Dermis microvascular lymphatic vessel endothelial cell (primary cell): ENCODE results near the gene UPK3A. TPM values are rescaled to one million over a fixed set of nuclear protein-coding genes. Genes with fewer than 3 reads are reported as not detected.

Experiments used
- DNase-seq, 2 donors: peaks; one replicate each; pipeline versions ENCODE4 v3.0.0 to v3.0.0-alpha.2; 2010; ENCODE audit warnings: low read depth in 2 of 2
- total RNA-seq: library from RNA; depleted of rRNA; stranded (reverse); fragments of >200 nt; gene quantifications from 2 replicates; pipeline ENCODE4 v1.2.1, GENCODE V29; 2014

The UPK3A gene
- not detected in 2 replicates for total RNA-seq

DNA sequence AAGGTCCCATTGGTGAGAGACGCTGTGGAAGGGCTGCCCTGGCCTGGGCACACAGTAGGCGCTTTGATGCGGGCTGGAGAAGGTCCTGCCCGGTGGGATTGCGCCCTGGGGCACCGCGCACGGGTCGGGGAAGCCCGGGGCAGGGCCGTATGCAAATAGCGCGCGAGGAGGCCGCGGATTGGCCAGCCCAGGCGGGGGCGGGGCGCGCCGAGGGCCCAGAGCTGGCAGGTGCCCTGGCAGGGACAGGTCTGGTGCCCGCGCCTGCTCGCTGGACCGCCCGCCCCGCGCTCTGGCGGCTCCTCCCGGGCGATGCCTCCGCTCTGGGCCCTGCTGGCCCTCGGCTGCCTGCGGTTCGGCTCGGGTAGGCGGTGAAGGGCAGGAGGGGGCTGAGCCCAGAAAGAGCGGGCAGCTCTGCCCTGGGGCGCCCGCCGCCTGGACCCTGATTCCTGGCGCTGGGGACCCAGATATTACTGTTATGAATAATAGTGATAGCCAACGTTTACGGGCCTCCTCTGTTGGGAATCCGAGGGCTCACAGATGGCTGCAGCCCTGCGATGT is at the start of gene UPK3A:
TSS of gene UPK3A (plus strand) at position 245 of the 558 bp plus-strand sequence. CDS start at position 310, 65 bp downstream.
- peak in 1 of 2 donors; percentile 59 for DNase-seq

DNA sequence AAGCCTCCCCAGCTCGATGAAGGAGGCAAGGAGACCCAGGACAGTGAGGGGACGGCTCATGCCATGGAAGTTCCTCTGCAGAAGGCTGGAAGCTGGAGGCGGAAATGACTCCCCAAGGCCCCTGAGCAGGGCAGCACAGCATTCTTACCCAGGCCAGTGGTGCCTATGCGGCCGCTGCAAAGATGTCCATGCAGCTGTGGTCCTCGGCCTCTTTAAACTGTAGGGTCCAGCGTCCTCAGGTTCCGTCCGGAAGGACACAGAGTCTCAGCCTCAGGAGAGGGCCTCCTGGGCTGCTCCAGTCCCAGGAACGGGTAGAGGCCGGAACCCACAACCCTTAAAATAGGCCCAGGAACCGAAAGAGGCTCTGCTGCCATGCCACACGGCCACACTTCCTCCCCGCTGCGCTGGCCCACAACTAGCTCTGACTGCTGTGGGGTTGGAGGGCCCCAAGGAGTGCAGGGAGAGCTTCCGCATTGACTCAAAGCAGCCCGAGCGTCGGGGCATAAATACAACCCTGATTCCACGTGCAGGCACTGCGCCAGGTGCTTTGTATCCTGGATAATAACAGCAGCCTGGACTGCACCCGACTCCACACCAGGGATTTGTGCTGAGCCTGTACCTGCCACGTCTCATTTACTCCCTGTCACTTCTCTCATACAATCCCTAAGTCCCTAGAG is 49.5 kb upstream of the UPK3A start:
- no peak for DNase-seq

DNA sequence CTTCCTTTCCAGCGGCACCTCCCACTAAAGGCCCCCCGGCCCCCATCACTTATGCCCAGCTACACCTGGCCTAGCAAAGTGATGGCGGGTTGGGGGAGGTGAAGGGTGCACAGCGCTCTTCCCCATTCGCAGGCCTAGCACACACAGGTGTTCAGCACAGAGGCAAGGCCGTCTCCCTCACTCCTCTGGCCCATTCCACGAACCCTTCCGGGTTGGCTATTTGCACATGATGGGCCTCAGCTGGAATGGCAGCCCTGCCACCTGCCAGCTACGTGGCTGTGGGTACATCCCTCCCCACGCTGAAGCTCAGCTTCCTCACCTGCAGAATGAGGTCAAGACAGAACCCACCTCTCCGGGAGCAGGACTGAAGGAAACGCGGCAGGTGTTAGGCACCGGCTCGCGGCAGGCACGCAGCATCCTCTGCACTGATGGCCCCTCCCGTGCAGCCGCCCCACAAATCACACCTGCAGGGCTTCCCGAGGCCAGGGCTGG is 48.9 kb upstream of the UPK3A start:
- DNase-seq = no peak

DNA sequence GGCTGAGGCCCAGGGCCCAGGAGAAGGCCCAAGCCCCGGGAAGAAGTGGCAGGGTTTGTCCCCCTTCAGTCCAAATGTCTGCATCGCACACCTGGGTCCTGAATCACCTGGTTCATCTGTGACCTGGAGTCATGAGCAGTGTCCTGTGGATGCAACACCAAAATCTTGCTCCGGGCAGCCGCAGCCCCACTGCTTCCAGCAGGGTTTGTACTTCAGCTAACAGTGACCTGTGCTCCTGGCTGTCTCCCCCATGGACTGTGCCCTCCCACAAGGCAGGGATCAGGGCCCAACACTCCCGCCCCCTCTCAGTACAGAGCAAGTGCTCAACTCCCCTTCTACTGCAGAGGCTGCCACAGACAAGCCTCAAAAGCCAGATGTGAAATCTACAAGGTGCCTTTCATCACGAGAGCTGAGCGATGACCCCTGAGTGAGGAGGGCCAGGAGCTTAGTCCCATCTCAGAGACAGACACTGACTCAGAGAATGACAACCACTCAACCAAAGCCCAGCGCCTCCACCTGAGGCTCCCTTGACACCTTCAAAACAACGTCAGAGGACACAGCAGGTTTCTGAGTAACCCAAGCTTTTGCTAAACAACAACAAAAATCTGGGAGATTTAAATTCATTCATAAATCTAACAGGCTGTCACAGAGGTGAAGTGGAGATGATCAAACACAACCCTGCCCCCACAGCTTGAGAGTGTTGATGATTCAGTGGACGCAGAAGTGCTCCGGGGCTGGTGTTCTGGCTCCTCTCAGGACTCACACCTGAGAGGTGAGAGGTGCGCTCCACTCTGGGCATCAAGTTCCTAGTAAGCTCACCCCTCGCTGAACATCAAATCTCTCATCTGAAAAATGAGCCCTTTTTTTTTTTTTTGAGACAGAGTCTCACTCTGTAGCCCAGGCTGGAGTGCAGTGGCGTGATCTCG is 47.4 kb upstream of the UPK3A start:
- no peak for DNase-seq

DNA sequence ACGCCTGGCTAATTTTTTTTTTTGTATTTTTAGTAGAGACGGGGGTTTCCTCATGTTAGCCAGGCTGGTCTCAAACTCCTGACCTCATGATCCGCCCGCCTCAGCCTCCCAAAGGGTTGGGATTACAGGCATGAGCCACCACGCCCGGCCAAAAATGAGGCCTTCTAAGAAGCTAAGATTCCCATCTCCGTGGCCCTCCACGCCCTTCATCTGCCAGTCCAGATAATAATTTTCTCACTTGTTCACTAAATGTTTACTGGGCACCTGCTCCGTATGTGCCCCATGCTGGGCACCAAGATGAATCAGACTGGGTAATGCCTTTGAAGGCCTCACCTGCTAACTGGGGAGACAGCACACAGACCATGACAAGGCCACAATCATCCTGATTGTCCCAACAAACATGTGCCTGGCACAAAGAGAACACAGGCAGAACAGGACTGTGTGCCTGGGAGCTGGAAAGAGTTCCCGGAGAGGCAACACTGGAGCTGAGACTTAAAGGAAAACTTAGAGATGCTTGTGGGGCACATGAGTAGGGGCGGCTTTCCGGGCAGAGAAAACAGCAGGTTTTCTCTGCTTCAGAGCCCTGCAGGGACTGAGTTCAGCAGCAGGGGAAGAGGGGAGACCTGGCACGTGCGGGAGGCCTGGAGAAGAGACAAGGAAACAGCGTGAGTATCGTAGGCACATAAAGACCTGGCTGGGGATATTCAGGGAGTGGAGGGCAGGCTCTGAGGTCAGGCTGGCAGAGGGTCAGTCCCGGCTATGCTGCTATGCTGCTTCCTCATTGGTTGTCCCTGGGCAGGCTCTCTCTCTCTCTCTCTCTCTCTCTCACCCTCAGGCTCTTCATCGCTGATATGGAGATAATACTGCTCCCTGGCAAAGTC is 46.4 kb upstream of the UPK3A start:
- DNase-seq = no peak

DNA sequence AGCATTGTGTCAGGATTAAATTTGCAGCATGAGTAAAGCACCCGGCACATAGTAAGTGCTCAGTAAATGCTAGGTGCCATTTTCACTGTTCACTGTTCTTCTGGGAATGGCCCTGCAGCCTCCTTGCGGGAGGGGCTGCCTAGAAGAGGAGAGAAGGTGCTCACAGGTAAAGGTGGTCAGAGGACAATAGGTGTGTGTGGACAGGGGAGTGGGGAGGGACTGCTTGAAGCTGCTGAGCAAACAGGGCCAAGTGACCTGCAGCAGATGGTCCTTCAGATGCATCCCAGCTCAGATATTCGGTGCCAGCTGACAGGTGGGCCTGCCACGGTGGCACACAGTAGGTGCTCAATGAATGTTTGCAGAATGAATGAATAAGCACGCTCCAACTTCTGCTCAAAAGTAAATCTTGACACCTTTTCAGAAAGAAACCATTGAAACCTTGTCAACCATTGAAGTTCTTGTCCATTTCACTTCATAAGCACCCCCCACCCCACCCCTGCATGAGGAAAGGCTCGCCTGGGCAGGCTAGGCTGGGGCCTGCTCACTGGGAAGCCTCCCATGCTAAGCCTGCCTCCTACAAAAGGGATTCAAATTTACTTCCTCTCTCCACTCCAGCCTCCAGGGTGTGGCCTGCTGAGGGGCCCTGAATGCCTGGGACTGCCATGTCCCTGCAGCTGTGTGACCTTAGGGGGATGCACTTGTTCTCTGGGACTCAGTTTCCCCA is 45.6 kb upstream of the UPK3A start:
- DNase-seq = no peak

DNA sequence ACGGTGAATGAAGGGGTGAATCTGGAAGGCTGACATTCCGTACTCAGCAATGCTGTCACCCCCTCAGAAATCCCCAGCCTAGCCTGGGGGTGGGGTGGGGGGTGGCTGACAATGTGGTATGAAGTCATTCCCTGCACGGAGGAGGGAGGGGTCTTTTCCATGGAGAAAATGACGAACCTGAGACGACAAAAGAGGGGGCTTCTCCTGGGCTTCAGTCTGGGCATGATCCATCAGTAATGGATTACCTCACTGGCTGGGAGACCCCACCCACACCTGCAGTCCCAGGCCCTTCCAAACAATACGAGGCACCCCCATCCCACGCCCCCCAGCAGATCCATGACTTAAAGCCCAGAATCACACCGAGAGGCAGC is 45.1 kb upstream of the UPK3A start:
- no peak for DNase-seq

DNA sequence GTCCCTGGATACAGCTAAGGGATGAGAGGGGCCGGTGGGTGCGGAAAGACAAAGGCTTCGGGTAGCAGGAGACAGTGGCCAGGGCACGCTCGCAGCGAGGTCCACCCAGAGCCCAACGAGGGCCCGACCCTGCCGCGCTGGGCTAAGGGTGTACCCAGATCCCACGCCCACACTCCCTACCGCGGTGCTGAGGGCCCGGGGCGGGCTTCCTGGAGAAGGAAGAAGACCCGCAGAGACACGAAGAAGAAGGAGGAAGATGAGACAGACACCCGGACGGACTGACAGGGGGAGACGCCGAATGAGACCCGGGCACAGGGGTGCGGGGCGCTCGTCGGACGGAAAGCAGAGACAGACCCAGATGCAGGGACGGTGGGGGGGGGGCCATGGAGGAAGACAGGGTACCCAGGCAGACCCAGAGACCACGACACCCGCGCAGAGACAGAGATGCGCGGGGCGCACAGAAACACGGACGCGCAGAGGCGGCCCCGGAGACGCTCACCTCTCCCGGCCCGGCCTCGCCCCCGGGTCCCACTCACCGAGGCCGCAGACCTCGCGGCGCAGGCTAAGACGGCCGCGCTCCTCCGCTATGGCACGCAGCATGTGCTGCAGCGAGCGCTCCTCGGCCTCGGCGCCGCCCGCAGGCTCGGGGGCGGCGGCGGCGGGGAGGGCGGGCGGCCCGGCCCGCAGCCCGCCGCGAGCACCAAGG is 44.5 kb upstream of the UPK3A start:
- peak in 1 of 2 donors; percentile 30 for DNase-seq

DNA sequence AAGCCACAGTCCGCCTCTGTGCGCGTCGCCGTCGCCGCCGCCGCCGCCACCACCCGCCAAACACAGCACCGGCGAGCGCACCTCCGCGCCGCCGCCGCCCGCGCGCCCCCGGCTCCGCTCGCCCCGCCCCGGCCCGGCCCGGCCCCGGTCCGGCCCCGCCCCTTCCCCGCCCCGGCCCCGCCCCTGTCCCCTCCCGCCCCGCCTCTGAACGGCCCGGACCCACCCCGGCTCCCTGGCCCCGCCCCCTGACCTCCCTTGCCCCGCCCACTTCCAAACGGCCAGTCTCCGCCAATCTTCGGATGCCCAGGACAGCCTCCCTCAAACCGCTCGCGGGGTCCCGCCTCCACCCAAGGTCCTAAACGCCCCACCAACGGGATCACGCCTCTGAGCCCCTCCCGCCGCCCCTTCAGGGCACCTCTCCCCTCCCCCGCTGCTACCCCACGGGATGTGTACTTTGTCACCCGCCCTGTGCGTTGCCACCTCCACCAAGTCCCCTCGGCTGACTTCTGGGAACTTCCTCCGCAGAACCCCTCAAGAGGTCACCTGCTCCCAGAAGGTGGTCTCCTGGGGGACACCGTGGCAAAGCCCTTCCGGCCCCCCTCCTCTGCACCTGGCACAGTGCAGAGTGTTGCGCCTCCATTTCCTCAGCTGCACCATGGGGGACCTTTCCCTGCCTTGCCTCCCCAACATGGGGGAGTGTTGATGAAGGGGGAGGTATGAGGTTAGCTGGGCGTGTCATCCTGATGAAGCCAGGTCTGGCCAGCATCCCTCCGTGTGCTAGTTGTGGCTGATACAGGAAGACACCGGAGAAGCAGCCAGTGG is 43.7 kb upstream of the UPK3A start, which contains the start of gene KIAA0930:
TSS of gene KIAA0930 (minus strand) at position 85 of the 822 bp plus-strand sequence. CDS start 191 bp downstream, outside the sequence.
- DNase-seq = peak in 1 of 2 donors; percentile 74

DNA sequence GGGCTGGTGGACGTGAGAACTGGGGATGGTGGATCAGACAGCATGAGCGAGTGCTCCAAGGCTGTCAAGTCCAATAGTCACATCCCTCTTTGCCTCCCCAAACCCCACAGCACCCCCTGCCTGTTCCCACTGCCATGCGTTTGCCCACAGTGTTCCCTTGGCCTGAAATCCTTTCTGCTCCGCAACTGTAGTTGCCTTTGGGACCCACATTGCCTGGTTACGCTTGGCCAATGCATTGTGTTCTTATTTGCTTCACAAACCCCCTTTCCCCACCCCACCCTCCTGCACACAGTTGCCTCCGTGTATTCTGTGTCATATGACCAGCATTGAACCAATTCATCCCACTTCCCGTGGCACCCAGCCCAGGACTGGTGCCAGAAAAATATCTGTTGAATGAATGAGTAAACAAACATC is 42.0 kb upstream of the UPK3A start:
- peak; percentile 83 to 91 for DNase-seq

DNA sequence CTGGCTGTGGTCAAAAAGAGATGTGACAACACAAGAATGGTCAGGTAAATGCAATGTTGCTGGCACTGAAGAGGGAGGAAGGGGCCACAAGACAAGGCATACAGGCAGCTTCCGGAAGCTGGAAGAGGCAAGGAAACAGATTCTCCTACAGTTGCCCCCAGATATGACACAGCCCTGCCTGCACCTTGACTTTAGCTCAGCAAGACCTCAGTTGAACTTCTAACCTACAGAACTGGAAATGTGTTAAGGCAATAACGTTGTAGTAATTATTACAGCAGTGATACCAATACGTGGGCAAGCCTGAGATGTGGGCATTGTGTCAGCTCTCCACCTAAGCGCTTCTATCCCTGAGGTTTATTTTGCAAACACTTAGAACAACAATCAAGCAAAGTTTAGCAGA is 39.8 kb upstream of the UPK3A start:
- no peak for DNase-seq

DNA sequence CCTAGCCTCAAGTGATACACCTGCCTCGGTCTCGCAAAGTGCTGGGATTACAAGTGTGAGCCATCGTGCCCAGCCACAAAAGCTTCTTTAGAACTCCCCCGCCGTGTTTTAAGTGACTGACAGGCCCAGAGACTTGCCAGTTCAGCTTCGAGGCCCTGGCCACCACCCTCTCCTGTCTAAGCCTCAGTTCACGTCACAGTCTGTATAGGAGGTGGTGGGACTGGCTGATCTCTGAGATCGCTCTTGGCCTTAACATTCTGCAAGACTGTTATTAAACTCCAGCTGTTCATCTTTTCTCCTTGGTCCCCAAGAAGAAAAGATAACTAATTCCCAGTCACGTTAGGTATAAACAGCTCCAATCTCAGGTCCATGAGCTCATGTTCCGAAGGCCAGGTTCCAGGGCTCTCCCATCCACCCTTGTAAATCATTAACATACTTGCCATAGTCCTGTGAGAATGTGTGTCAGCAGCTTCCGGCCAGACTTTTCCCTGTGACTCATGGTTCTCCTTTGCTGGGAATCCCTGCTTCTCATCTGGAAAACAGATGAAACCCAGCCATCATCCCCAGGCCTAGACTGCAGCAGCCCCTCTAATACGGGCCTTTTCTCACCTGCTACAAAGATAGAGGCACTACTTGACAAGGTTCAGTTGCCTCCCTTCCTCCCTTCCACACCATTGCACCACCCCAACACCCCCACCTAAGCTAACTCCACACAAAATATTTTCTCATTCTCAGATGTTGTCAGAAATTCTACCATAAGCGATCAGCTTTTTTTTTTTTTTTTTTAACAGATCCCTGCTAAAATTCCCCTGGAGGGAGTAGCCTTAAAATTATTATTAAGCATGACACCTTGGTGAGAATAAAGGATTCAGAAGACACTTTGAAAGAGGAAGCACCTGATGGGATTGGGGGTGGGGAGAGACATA is 38.4 kb upstream of the UPK3A start:
- peak; percentile 81 to 97 for DNase-seq

DNA sequence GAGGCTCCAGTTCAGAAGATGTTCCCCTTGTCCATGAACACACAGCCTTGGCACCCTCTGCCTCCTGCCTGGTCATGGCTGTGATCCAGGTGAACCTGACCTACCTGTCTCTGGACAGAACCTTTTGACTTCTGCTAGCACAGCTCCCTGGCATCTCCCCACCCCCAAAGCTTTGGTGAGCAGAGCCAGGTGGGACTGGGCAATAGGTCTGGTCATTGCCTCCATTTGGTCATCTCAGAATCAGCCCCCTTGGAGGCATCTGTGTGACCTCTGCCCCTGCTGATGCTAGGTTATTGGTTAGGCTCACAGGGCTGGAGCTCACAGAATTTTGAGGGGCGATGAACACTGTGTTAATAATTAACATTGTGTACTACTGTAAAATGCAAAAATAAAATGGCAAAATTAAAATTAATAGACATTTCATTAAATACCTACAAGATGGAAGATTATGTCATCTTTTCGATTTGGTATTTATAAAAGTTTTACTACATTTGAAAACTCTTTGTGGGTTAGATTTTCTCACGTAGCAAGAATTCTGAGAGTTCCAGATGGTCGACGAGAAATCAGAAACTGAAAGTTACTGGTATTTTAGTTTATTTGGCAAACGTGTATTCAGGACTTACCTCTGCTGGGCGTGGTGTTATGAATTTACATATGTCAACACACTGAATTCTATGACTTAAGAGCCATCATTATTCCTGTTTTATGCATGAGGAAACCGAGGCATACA is 35.8 kb upstream of the UPK3A start:
- DNase-seq = no peak

DNA sequence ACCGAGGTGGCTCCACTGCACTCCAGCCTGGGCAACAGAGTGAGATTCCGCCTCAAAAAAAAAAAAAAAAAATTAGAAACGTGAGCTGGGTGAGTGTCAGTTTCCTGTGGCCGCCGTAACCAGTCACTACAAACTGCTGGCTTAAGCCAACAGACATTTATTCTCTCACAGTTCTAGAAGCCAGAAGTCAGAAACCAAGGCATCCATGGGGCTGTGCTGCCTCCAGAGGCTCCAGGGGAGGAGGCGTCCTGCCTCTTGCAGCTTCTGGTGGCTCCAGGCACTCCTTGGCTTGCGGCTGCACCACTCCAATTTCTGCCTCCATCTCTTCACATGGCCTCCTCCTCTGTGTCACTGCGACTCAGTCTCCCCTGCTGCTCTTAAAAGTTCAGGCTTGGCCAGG is 32.9 kb upstream of the UPK3A start:
- no peak for DNase-seq

DNA sequence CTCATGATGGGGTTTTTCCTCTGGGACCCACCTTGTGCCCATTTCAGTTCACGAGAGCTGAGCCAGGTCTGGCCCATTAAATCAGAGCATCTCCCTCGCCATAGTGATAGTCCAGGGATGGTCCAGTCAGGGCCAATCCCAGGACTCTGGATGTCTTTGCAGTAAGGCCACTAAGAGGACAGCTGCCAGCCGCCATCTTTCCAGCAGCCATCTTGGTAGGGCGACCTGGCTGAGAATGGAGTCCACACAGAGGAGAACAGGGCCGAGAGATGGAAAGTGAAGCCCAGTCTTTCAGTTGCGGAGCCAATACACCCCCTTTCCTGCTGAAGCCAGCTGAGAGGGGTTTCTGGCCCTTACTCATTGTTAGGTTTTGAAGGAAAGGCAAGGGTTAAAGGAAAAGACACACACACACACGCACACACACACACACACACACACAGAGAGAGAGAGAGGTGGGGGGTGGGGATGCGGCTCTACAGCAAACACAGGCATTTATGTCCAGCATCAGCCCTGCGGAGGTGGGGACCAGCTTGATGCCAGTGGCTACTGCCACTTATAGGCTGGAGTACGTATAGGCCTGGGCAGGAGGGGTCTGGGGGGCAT is 31.6 kb upstream of the UPK3A start:
- no peak for DNase-seq

DNA sequence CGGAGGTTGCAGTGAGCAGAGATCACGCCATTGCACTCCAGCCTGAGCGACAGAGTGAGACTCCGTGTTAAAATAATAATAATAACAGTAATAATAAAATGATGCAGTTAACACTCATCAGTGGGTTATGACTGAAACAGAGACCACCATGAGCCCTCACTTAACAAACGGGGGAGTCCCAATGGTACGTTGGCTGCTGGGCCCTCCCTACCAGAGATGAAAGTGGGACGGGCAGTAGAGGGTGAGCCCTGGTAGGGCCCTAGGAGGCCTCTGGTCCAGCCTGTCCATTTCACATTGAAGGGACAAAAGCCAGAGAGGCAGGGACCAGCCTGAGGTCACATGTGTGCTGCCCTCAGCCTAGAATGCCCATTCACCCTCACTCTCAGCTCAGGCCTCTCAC is 30.4 kb upstream of the UPK3A start:
- no peak for DNase-seq

DNA sequence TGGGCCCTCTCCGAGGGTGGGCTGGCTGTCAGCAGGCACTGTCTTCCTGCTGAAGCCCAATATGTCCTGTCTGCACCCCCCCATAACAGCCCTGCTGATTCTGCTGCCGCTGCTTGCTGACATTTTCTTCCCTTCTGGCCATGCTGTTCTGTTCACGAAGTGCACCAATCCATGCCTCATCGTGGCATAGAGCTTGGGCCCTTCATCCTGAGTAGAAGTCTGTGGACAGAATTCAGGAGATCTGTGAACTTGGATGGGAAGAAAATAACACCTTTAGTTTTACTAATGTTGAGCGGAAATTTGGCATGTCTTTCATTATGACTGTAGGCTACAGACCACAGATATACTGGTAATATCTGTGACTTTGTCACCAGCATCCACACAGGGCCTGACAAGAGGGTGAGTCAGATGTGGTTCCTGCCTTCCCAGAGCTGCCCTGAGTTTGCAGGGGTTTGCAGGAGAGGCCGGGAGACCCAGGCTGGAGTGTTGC is 29.9 kb upstream of the UPK3A start:
- no peak for DNase-seq
